Stimulated activated effector memory CD8-positive, alpha-beta T cell treated with anti-CD3 and anti-CD28 coated beads, Interleukin-12 subunit alpha, Interleukin-12 subunit beta, amount 100 ng/mL, for 72 hours (primary cell): ENCODE results near the gene PLXNB2.

Experiments used
- ATAC-seq: fragments of 150-1000 bp; cut with Tn5 transposase; 2 replicates; pipeline ENCODE4 v1.10.0; 2021
- DNase-seq, 2 donors: peaks; one replicate each; pipeline ENCODE4 v3.0.0; 2021 to 2022; ENCODE audit warnings: low spot score in 2 of 2
- H3K27ac Mint-ChIP-seq: one replicate; pipeline ENCODE4 v1.8.0; 2022; ENCODE audit warnings: mild to moderate bottlenecking, mixed read lengths
- H3K36me3 Mint-ChIP-seq: one replicate; pipeline ENCODE4 v1.8.0; 2022; ENCODE audit warnings: mild to moderate bottlenecking, mixed read lengths
- H3K4me1 Mint-ChIP-seq: one replicate; pipeline ENCODE4 v1.8.0; 2022; ENCODE audit warnings: mixed read lengths
- H3K4me3 Mint-ChIP-seq: one replicate; pipeline ENCODE4 v1.8.0; 2022; ENCODE audit warnings: mild to moderate bottlenecking, mixed read lengths
- H3K9me3 Mint-ChIP-seq: one replicate; pipeline ENCODE4 v1.8.0; 2022; ENCODE audit warnings: mixed read lengths

Gene PLXNB2

DNA sequence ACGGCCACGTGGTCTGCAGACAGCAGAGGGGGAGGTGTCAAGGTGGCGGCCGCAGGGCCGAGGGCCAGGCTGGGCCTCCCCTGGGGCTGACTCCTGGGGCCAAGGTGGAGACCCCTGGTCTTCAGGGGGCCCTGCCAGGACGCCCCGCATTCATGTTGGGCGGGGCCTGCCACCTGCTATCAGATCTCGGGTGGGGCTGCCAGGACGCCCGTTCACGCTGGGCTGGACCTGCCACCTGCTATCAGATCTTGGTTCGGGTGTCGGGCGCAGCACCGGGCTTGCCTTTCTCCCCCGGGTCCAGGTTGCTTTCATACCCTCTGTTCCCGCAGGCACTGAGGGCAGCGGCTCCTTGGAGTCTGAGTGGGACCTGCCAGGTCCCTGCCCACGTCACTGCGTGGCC is 21.2 kb downstream of the PLXNB2 start:
- H3K9me3 Mint-ChIP-seq = no peaks in the 10 kb centered on the region
- H3K4me1 Mint-ChIP-seq = no peaks in the 10 kb centered on the region
- no peak overlapping the region for H3K4me3 Mint-ChIP-seq
- DNase-seq (no peak), ATAC-seq (no peak)
- no peaks in the 10 kb centered on the region for H3K36me3 Mint-ChIP-seq
- H3K27ac Mint-ChIP-seq = no peak overlapping the region

DNA sequence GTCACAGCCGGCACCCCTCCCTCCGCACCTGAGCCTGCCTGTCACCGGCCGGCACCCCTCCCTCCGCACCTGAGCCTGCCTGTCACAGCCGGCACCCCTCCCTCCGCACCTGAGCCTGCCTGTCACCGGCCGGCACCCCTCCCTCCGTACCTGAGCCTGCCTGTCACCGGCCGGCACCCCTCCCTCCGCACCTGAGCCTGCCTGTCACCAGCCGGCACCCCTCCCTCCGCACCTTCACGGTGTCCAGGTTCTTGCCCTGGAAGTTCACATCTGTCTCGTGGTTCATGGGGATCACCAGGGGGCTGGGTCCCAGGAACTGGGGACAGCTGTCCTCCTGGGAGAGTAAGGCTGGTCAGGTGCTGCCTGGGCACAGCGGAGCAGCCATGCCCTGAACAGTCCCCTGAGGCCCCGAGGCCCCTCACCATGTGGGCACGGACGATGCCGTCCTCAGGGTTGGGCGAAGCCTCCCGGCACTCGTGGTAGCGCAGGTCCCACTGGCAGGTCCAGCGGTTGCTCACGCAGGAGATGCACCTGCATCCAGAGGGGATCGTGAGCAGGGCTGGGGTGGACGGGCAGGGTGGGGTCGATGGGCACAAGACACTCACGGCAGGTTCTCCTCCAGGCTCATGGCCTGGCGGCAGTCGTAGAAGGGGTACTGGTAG is 21.7 kb downstream of the PLXNB2 start:
- Mint-ChIP-seq H3K9me3 (no peaks in the 10 kb centered on the region), H3K4me1 (no peaks in the 10 kb centered on the region), H3K4me3 (no peak overlapping the region), H3K36me3 (no peaks in the 10 kb centered on the region), H3K27ac (no peak overlapping the region)
- no peak for ATAC-seq
- DNase-seq = no peak

DNA sequence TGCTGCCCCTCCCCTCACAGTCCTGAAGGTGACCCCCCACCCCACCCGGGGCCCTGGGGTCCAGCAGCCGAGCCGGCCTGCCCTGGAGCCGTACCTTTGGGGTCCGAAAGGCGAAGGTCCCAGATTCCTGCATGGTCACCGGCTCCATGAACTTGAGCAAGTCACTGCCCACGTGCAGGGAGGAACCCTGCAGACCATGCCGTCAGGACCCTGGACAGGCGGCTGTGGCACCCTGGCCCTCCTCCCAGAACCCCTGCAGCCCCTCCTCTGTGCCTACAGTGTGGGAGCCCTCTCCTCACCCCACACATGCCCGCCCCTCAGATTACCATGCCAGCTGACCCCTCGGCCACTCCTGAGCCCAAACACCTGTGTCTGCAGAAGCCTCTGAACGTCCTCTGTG is 23.0 kb downstream of the PLXNB2 start:
- no peak for ATAC-seq
- Mint-ChIP-seq H3K27ac (no peak overlapping the region), H3K4me1 (no peaks in the 10 kb centered on the region), H3K9me3 (no peaks in the 10 kb centered on the region), H3K36me3 (no peaks in the 10 kb centered on the region), H3K4me3 (no peak overlapping the region)
- no peak for DNase-seq

DNA sequence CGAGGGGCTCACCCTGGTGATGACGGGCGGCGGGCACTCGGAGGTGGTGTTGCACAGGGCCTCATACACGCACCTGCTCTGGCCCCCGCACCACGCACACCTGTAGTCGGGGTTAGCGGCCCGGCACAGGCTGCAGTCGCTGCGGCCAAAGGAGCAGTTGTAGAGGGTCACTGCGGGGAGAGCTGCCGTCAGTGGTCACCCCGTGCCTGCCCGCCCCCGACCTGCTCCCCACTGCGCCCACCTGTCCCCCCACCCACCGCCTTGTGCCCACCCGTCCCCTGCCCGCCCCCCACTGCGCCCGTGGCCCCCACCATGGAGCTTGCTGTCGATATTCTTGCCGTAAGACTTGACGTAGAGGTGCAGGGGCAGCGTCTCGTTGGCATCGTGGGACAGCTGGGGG is 23.6 kb downstream of the PLXNB2 start:
- DNase-seq (no peak), ATAC-seq (no peak)
- Mint-ChIP-seq H3K36me3 (no peaks in the 10 kb centered on the region), H3K27ac (no peak overlapping the region), H3K4me3 (no peak overlapping the region), H3K9me3 (no peaks in the 10 kb centered on the region), H3K4me1 (no peaks in the 10 kb centered on the region)

DNA sequence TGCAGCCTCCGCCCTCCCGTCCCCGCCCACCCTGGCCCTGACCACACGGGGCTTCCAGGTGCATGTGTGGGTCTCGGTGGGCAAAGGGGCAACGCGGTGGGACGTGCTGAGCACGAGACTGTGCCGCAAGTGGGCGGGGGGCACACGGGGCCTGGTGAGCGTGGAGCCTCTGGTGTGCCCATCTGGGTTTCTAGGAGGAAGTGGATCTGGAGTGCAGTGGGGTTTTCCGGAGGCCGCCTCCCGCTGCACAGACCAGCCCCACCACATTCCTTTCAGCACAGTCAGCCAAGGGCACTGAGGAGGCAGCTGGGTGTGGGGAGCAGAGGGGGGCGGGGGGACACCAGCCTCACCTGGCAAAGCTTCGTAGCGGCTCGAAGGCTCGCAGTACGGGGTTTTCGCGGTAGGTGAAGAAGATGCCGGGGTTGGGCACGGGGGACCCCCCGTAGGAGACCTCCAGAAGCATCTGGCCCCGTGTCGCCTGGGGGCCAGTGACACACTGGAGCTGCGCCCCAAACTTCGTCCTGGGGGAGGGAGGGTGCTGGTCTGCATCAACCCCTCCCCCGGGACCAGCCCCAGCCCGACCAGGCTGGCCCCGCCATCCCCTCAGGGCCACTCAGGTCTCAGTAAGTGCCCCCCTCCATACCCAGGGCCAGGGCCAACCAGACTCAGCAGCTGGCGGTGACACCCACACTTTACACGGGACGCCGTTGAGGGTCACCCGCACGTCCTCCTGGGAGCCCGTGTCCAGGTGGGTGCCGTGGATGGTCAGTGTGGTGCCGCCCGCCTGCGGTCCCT is 24.9 kb downstream of the PLXNB2 start:
- no peaks in the 10 kb centered on the region for H3K4me1 Mint-ChIP-seq
- no peak for DNase-seq
- H3K27ac Mint-ChIP-seq = no peak overlapping the region
- no peak overlapping the region for H3K4me3 Mint-ChIP-seq
- H3K36me3 Mint-ChIP-seq = no peaks in the 10 kb centered on the region
- ATAC-seq = no peak
- no peaks in the 10 kb centered on the region for H3K9me3 Mint-ChIP-seq

DNA sequence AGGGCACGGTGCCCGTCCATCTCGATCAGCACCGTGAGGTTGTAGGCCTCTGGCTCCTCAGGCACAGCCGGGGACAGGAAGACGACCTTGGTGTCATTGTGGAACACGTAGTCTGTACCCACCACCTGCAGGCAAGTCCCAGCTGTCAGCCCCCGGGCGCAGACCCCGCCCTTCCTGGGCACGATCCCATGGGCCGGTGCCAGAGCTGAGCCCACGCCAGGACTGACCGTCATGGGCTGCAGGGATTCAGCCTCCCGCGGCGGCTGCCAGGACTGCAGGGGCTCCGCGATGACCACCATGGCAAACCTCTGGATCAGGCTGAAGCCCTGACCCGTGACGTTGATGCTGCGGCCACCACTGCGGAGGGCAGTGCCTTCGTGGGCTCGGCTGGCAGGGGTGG is 25.5 kb downstream of the PLXNB2 start:
- no peaks in the 10 kb centered on the region for H3K9me3 Mint-ChIP-seq
- no peak overlapping the region for H3K27ac Mint-ChIP-seq
- H3K4me1 Mint-ChIP-seq = no peaks in the 10 kb centered on the region
- H3K4me3 Mint-ChIP-seq = no peak overlapping the region
- no peak for DNase-seq
- no peaks in the 10 kb centered on the region for H3K36me3 Mint-ChIP-seq
- no peak for ATAC-seq

DNA sequence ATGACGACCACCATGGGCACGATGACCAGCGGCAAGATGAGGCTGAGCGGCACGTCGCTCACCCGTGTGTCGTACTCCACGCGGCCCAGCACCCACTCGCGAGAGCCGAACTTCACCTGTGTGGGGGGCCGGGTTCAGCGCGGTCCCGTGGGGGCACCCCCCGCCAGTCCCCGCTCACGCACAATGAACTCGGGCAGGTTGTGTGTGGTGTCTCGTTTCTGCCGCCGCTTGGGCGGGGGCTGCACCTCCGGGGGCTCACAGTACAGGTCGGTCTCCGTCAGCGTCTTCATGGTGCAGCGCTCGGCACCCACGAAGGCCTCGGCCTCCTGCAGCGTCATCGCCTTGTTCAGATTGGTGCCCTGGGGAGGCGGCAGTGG is 26.1 kb downstream of the PLXNB2 start:
- Mint-ChIP-seq H3K4me1 (no peaks in the 10 kb centered on the region), H3K27ac (no peak overlapping the region), H3K9me3 (no peaks in the 10 kb centered on the region), H3K36me3 (no peaks in the 10 kb centered on the region), H3K4me3 (no peak overlapping the region)
- DNase-seq (no peak), ATAC-seq (no peak)

DNA sequence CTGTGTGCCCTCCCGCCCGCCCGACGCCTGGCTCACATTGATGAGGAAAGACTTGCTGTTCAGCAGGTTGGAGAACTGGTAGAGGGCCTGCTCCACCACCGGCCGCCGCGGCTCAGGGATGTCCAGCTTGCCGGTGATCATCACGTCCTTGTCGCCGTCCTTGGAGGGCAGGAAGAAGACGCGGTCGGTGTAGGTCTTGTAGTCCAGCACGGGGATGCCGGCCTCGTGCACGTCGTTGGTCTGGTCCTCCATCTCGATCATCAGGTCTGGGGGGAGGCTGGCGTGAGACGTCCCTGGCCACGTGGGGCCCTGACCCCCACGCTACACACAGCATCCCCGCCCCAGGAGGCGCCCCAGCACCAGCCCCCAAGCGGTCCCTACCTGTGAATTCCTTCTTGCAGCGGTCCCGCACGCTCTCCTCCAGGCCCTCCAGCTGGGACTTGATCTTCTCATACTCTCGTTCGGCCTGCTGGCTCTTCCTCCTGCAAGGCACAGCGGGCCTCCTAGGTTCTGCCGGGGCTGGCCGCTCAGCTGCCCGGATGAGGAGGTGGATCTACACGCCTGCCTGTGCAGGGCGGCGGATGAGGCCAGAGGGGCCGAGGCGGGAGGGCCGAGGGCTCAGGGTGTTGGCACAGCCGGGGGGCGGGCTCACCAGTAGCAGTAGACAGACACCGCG is 26.6 kb downstream of the PLXNB2 start:
- no peak overlapping the region for H3K27ac Mint-ChIP-seq
- H3K4me1 Mint-ChIP-seq = no peaks in the 10 kb centered on the region
- DNase-seq = no peak
- H3K4me3 Mint-ChIP-seq = no peak overlapping the region
- H3K9me3 Mint-ChIP-seq = no peaks in the 10 kb centered on the region
- ATAC-seq = no peak
- H3K36me3 Mint-ChIP-seq = no peaks in the 10 kb centered on the region

DNA sequence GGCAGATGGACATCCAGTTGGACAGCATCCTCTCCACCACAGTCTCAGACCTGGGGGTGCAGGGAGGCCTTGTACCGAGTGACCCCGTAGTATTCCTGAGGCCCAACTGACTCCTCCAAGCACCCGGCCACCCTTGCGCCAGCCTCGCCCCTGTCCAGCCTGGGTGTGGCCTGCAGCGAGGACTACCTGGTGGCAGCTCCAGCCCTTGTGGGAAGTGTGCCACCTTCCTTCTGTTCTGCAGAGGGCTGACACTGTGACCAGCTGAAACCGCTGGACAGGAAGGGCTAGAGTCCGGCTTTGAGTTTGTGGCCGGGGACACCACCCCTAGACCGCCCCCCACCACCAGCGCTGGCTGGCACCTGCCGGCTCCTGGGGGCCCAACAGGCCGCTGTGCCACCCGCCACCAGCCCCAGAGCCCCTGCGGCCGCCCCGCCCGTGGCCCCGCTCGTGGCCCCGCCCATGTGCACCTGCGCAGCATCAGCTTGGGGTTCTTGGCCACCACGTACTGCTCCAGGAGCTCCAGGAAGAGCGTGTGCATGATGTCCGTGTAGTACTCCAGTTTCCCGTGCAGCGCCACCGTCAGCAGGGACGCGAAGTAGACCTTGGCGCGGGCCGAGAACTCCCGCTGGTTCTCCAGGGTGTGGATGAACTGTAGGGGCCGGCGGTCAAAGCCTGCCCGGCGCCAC is 27.3 kb downstream of the PLXNB2 start:
- Mint-ChIP-seq H3K36me3 (no peaks in the 10 kb centered on the region), H3K4me3 (no peak overlapping the region), H3K9me3 (no peaks in the 10 kb centered on the region), H3K4me1 (no peaks in the 10 kb centered on the region), H3K27ac (no peak overlapping the region)
- ATAC-seq = no peak
- DNase-seq = no peak

DNA sequence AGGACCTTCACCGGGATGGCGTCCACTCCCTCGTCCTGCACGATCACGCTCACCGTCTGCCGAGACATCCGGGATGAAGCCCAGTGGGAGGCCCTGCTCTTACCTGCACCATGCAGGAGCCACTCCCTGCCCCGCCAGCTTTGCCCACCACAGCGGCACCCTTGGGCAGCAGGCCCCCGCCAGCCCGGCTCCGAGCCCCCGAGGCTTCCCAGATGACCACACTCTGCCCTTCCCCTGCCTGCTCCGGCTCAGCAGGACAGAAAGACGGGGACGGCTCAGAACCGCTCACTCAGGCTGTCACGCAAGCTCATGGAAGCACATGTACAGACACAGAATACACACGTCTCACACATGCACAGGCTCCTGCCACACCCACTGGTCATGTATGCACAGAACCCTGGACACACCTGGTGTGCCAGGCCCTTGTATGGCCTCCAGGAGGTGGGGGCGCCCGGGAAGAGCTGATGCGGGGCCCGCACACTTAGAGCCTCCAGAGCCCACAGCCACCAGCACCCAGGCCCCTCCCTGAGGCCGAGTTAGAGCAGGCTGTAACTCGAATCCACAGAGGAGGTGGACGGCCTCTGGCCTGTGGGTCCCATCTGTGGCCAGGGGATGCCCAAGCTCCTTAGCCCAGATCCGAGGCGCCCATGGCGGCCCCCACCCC is 28.4 kb downstream of the PLXNB2 start:
- Mint-ChIP-seq H3K27ac (no peak overlapping the region), H3K4me1 (peaks cover 2% of the 10 kb centered on the region), H3K36me3 (no peaks in the 10 kb centered on the region), H3K4me3 (no peak overlapping the region), H3K9me3 (no peaks in the 10 kb centered on the region)
- ATAC-seq (no peak), DNase-seq (no peak)

DNA sequence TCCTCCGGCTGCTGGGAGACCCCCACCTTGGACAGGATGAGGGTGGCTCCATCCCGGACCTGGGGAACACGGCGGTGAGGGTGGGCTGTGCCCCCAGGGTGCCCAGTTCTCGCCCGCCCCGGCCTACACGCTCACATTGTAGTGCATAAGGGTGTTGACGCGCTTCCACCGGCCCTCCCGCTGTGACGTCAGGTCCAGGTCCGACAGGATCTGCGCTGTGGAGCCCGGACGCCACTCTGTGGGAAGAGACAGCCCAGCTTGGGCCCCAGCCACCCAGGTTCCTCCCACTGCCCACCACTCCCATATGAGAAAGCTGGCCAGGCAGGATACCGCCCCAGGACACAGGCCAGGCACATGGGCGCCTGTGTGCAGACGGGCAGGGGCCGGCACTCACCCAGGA is 29.0 kb downstream of the PLXNB2 start:
- no peaks in the 10 kb centered on the region for H3K36me3 Mint-ChIP-seq
- ATAC-seq (no peak), DNase-seq (no peak)
- peaks cover 7% of the 10 kb centered on the region for H3K4me1 Mint-ChIP-seq
- no peak overlapping the region for H3K27ac Mint-ChIP-seq
- H3K4me3 Mint-ChIP-seq = no peak overlapping the region
- no peaks in the 10 kb centered on the region for H3K9me3 Mint-ChIP-seq

DNA sequence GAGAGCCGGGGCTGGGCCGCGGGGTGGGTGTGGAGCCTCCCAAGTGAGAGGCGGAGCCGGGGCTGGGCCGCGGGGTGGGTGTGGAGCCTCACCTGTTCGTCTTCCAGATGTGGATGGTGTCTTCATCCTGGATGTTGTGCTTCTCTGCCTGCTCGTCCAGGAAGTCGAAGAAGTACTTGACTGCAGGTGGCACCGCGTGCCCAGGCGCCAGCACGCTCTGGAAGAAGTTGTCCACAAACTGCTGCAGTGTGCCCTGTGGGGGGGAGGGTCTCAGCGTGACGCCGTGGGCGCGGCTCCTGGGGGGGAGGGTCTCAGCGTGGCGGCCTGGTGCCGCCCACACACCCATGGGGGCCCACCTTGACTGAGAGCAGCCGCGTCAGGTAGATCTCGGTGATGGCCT is 29.7 kb downstream of the PLXNB2 start:
- H3K4me3 Mint-ChIP-seq = no peak overlapping the region
- H3K9me3 Mint-ChIP-seq = no peaks in the 10 kb centered on the region
- no peak overlapping the region for H3K27ac Mint-ChIP-seq
- DNase-seq (no peak), ATAC-seq (no peak)
- peaks cover 7% of the 10 kb centered on the region for H3K4me1 Mint-ChIP-seq
- no peaks in the 10 kb centered on the region for H3K36me3 Mint-ChIP-seq

DNA sequence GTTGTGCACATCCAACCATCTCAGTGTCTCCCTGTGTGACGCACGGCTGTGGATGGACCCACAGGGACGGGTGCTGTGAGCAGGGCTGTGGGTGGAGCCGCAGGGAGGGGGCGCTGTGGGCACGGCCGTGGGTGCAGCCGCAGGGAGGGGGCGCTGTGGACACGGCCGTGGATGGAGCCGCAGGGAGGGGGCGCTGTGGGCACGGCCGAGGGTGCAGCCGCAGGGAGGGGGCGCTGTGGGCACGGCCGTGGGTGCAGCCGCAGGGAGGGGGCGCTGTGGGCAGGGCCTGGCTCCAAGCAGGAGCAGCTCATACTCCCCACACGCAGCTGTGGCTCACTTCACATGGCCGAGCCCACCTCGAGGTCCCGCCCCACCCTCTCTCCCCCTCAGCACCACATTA is 31.3 kb downstream of the PLXNB2 start:
- H3K9me3 Mint-ChIP-seq = no peaks in the 10 kb centered on the region
- DNase-seq = peak; percentile 42 to 75
- H3K4me3 Mint-ChIP-seq = no peak overlapping the region
- no peaks in the 10 kb centered on the region for H3K36me3 Mint-ChIP-seq
- no peak overlapping the region for H3K27ac Mint-ChIP-seq
- H3K4me1 Mint-ChIP-seq = peaks cover 7% of the 10 kb centered on the region
- peak; percentile 75 for ATAC-seq

DNA sequence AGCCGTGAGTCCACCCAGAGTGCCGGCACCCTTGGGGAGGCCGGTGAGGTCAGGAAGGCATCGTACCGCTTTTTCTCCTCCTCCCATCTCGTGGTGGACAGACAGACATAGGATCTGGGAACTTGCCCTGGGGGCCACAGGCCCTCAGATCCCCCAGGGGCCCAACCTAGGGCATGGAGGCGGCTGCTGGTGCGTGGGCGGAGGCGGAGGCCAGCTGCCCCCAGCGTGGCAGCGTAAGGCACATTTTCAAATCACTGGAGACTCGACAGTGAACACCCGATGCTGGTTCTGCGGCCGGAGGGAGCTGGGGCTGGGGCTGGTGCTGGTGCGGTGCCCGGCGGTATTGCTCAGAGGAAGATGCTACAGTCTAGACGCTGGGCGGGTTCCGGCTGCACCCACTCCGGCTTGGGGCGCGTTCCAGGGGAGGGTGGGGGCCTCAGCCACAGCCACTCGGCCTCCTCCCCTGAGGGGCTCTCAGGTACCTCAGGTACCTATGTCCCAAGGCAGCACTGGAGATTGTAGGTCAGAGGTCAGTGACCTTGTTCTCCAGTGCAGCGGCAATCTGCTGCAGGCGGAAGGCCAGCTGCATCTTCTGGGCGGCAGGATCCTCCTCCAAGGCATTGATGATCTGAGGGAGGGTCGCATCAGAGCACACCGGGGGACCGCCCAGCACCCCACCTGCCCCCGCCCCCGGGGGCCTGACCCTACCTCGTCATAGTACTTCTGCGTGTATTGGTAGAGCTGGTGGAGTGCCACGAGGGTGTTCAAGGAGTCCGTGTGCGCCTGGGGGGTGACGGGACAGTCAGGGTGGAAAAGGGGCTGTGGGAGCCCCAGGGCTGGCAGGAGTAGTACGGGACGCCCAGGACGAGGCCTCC is 32.0 kb downstream of the PLXNB2 start:
- no peak overlapping the region for H3K4me3 Mint-ChIP-seq
- DNase-seq (no peak), ATAC-seq (no peak)
- H3K4me1 Mint-ChIP-seq = peaks cover 7% of the 10 kb centered on the region
- H3K9me3 Mint-ChIP-seq = no peaks in the 10 kb centered on the region
- no peaks in the 10 kb centered on the region for H3K36me3 Mint-ChIP-seq
- no peak overlapping the region for H3K27ac Mint-ChIP-seq
